Activated CD8-positive, alpha-beta memory T cell treated with anti-CD3 and anti-CD28 coated beads, Interleukin-2, amount 50 U/mL, for 24 hours (primary cell): ENCODE measurements around the gene OR6J1.
"Not testable (repeated sequence)": the region's sequence is repeated elsewhere in the genome, so short reads cannot be mapped to it uniquely, and the experiment has no call there.

Experiments
- DNase-seq: peaks from one replicate; pipeline ENCODE4 v3.0.0-alpha.2; 2020; ENCODE audit errors: extremely low read depth

Gene OR6J1

DNA sequence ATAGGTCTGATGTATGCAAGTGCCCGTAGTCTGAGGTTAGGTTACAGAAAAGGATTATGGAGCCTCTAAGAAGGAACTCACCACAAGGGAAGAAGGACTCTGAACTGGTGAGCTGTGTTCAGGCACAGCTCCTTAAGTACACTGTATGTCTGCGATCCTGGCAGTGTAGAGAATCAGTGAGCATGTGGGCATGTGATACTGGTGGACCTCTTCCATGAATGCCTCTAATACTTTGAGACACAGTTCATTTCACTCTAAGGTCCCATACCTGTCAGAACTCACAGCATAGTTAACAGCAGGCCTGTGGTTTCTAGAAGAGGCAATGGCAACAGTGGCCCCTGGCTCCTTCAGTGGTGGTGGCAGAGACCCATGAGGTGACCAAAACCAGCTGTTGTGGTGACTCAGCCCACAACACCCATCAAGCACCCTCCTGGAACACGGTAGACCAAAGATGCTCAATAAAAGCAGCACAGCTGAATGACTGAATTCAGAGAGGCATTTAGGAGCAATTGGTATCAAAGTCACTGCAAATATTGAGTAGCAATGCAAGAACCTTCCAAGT, 6.9 kb upstream of the OR6J1 start:
- no peak for DNase-seq

GRCh38 chr14:22650046-22650739, 6.0 kb upstream of the OR6J1 start:
- DNase-seq: no peak

DNA sequence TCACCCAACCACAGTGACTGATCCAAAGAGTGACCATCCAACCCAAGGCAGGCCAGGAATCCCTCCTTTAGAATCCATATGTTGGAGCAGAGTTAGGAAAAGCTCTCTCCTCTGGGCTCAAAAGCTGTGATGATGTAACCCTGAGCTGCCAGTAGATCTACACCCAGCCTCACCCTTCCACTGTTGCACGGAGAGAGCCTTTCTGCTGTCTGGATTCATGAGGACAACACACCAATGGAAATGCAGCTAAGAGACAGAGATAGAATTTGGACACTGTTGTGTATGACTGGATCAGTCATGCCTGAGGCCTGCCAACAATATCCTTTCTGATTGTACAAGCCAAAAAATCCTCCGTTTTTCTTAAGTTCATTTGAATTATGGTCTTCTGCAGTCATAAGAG, 4.4 kb upstream of the OR6J1 start:
- no peak for DNase-seq

DNA sequence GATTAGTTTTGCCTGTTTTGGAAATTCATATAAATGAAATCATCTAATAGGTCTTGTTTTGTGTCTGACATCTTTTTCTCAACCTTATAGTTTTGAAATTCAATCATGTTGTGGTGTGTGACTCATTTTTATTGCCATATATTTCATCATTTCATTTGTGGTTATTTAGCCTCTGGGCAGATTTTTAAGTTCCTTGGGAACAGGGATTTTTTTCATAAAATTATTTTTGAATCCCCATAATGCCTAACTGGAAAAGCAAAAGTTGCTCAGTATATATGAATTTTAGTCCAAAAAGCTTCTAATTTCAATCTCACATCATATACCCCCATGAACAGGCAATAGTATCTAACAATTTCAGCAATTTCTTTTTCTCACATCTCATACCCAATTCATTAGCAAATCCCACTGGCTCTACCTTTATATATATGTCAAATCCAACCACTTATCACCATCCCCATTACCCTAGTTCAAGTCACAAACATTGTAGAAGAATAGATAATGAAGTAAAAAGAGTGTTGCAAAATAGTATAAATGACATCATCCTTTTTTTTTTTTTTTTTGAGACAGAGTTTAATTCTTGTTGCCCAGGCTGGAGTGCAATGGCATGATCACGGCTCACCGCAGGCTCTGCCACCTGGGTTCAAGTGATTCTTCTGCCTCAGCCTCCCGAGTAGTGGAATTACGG, 2.6 kb upstream of the OR6J1 start:
- no peak for DNase-seq

- no peak for DNase-seq
These were observed 2.3 kb downstream of the OR6J1 start for GRCh38 chr14:22641846-22642245.

DNA sequence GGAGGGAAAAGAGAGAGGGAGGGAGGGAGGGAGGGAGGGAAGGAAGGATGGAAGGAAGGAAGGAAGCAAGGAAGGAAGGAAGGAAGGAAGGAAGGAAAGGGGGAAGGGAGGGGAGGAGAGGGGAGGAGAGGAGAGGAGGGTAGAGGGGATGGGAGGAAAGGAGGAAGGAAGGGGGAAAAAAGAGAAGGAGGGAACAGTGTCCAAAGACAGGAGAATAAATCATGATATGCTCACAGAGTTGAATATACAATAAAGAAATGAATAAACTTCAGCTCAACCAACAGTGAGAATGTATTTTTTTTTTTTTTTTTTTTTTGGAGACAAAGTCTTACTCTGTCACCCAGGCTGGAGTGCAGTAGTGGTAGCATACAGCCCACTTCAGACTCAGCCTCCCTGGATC, 4.0 kb downstream of the OR6J1 start:
- DNase-seq: no peak

DNA sequence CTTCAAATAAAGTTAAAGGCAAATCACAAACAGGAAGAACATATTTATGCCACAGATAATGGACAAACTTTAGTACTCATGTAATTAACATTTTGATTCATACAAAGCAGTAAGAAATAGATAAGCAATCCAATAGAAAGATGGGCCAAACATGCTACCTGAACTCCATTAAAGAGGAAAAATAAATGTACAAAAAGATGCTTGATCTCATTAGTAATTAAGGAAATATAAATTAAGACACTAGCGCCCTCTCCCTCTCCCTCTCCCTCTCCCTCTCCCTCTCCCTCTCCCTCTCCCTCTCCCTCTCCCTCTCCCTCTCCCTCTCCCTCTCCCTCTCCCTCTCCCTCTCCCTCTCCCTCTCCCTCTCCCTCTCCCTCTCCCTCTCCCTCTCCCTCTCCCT, 8.2 kb downstream of the OR6J1 start:
- not testable (repeated sequence) for DNase-seq

DNA sequence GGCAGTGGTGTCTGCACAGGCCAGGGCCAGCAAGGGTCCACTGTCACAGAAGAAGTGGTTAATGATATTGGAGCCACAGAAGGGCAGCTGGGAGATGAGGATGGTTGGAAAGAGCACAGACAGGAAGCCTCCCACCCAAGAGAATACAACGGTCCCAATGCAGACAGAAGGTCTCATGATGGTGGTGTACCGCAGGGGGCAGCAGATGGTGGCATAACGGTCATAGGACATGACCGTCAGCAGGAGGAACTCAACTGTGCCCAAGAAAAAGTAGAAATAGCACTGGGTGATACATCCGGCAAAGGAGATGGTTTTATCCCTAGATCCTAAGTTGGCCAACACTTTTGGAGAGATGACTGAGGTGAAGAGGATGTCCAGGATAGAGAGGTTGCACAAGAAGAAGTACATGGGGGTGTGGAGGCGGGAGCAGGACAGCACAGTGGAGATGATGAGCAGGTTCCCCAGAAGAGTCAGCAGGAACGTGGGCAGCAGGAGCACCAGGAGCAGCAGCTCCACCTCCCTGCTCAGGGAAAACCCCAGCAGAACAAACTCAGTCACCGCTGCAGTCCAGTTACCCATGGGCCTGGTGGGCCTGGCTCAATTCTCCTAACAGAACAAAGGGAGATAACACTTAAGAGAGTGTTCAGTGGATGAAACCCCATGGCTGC, 9.8 kb downstream of the OR6J1 start:
- no peak for DNase-seq

- no peak for DNase-seq
These were observed 13.7 kb downstream of the OR6J1 start for GRCh38 chr14:22630486-22630885.

DNA sequence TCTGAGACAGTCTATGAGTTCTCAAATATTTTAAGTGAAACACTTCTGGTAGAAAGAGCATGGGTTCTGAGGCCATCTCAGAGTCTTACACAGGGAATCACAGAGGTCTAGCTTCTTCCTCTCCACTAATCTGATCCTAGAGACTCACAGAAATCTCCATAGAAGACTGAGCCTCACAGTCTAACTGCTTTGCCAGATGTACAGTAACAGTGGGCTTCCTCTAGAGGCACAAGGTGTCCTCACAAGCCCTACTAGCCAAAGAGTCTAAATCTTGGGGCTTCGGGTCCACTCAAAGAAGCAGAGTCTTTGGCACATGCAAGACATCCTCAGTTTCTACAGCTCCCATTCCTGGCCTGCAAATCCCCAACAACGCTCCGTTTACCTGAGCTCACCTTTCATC, 14.1 kb downstream of the OR6J1 start:
- DNase-seq: no peak

GRCh38 chr14:22629361-22629760, 14.8 kb downstream of the OR6J1 start:
- DNase-seq: no peak

- DNase-seq: no peak
These were observed 16.5 kb downstream of the OR6J1 start for GRCh38 chr14:22627506-22628263.

DNA sequence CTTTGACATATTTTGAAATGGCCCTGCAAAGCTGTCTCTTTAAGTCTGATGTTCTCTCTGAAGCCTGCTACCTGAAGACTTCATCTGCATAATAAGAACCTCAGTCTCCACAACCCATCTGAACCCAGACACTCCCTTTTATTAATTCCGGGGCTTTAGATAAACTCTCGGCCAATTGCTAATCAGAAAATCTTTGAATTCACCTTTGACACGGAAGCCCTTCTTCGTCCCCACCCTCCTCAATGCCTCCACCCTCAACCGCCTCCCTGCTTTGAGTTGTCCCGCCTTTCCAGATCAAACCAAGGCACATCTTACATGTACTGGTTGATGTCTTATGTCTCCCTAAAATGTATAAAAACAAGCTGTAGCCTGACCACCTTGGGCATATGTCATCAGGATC, 17.6 kb downstream of the OR6J1 start:
- no peak for DNase-seq

- DNase-seq: no peak
These were observed 21.1 kb downstream of the OR6J1 start for GRCh38 chr14:22623047-22623446.

DNA sequence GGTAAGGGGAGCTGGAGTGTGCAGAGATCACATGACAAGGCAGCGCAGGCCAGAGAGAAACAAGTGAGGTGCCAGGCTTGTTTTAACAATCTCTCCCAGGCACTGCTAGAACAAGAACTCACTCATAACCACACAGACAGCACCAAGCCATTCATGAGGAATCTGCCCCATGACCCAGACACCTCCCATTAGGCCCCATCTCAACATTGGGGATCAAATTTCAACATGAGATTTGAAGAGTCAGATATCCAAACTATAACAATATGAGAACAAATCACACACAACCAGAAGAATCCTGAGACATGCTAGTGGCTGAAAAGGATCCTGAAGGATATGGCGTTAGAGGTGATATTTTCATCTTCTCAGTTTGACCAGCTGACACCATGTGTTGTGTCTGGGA, 21.9 kb downstream of the OR6J1 start:
- DNase-seq: no peak

DNA sequence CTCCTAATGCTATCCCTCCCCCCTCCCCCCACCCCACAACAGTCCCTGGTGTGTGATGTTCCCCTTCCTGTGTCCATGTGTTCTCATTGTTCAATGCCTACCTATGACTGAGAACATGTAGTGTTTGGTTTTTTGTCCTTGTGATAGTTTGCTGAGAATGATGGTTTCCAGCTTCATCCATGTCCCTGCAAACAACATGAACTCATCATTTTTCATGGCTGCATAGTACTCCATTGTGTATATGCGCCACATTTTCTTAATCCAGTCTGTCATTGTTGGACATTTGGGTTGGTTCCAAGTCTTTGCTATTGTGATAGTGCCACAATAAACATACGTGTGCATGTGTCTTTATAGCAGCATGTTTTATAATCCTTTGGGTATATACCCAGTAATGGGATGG, 28.4 kb downstream of the OR6J1 start:
- DNase-seq: not testable (repeated sequence)

- DNase-seq: no peak
These were observed 29.8 kb downstream of the OR6J1 start for GRCh38 chr14:22614240-22614799.

GRCh38 chr14:22613736-22614239, 30.4 kb downstream of the OR6J1 start:
- DNase-seq: no peak

DNA sequence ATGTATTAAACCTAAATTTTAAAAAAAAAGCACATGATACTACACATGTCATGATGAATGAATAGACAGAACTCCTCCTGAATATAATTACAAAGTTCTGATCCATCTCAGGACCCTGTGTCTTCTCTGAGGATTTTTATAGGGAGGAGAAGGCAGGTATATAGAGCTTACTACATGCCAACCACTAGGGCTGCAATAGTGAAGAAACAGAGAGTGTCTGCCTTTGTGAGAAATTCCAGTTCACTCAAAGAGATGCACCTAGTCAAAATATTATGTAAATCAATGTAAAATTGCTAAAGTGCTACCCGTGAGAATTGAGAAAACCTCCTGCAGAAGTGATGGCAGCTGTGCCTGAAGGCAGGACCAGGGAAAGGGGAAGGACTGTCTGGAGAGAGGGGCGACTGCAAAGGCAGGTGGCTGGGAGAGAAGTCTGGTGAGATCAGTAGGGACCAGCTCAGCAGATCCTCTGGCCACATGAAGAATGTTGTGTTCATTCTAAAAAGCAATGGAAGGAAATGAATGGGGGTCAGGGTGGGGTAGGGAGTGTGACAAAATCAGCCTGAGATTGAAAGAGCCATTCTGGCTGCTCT, 31.0 kb downstream of the OR6J1 start:
- no peak for DNase-seq

GRCh38 chr14:22610931-22611330, 33.2 kb downstream of the OR6J1 start:
- no peak for DNase-seq

DNA sequence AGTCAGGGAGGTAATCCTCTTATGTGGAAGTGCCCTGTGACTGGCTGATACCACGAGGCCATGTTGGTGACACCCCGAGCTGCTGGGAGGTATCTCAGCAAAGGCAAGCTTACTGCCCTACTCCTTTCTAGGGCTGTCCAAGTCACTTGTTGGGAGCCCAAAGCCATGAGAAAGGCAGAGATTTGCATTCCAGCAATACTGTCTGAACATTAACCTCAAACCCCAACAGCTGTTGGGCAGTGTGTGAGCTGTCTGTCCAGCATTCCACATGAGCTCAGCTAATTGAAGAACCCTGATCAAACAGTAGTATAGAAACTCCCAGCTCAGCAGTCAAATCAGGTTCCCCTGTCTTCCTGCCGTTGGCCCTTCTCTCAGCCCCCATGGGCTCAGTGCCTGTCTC, 36.9 kb downstream of the OR6J1 start:
- DNase-seq: no peak
